Suprapubic skin (tissue), 4 donors: ENCODE data around the gene TAF7L. TPM values are rescaled to one million over a fixed set of nuclear protein-coding genes. Genes with fewer than 3 reads are reported as not detected.

Experiments
- DNase-seq, 2 donors: peaks; one replicate each; pipeline ENCODE4 v3.0.0-alpha.2; 2019; ENCODE audit warnings: low spot score in 2 of 2
- H3K27ac ChIP-seq: fragments of 200-600 bp; sonication (generic); one replicate; pipeline ENCODE4 v1.5.1; 2019
- H3K27me3 ChIP-seq: fragments of 200-600 bp; sonication (generic); one replicate; pipeline ENCODE4 v1.5.1; 2019
- H3K36me3 ChIP-seq: fragments of 200-600 bp; sonication (generic); one replicate; pipeline ENCODE4 v1.5.1; 2019
- H3K4me1 ChIP-seq: fragments of 200-600 bp; sonication (generic); one replicate; pipeline ENCODE4 v1.5.1; 2019
- H3K4me3 ChIP-seq: fragments of 200-600 bp; sonication (generic); one replicate; pipeline ENCODE4 v1.5.1; 2019; ENCODE audit warnings: mild to moderate bottlenecking
- H3K9me3 ChIP-seq: fragments of 200-600 bp; sonication (generic); one replicate; pipeline ENCODE4 v1.5.1; 2019
- EP300 ChIP-seq: sonication (generic); formaldehyde crosslinking; IDR thresholded peaks from one replicate; pipeline ENCODE4 v1.6.1; 2017; ENCODE audit warnings: antibody characterized with exemption
- POLR2A ChIP-seq, 2 donors: fragments of 450-650 bp; IDR thresholded peaks; one replicate each; pipeline ENCODE4 v1.6.1; 2017; ENCODE audit warnings: antibody characterized with exemption in 2 of 2, mild to moderate bottlenecking in 2 of 2, moderate library complexity in 2 of 2
- POLR2AphosphoS5 ChIP-seq, 3 donors: sonication (generic); formaldehyde crosslinking; IDR thresholded peaks; one replicate each; pipeline ENCODE4 v1.6.1; 2017; ENCODE audit warnings: antibody characterized with exemption in 3 of 3
- WGBS: methylation state at CpG from one replicate; pipeline ENCODE4 v1.1.5; 2018; 5-methylcytosine and 5-hydroxymethylcytosine counted together
- total RNA-seq, 4 donors: library from RNA; depleted of rRNA; stranded (reverse); fragments of >200 nt; gene quantifications; one replicate each; pipeline ENCODE4 v1.1.0, GENCODE V29; 2016
- TF ChIP-seq, protein P1 (sequence below), 2 donors: fragments of 200-600 bp in 1 of 2; fragments of 450-650 bp in 1 of 2; sonication (generic) in 1 of 2; IDR thresholded peaks; one replicate each; pipeline ENCODE4 v1.5.1; 2016 to 2019; ENCODE audit warnings: antibody characterized with exemption in 2 of 2, mild to moderate bottlenecking in 1 of 2, moderate library complexity in 1 of 2

The TAF7L gene
- total RNA-seq, 4 donors from 2014 or later: 0.34 to 1.9 (median 1.1) TPM

DNA sequence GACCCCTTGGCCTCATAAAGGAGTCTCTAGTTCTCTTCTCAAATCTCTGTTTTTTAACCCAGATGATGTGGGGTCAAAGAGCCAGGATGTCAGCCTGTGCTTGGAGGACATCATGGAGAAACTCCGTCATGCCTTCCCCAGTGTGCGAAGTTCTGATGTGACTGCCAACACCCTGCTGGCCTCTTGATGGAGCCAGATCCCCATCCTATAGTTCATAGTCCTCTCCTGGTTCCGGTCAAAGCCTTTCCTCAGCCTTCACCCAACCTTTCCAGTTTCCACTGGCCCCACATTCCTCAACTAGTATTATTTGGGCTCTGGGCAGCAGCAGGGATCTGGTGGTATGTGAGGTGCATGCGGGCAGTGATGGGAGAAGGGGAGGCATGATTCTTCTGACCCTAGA lies 30.7 kb downstream of the TAF7L start:
- Histone ChIP-seq H3K9me3 (no peaks in the 10 kb centered on the region), H3K36me3 (no peaks in the 10 kb centered on the region), H3K4me1 (no peaks in the 10 kb centered on the region), H3K27me3 (no peaks in the 10 kb centered on the region), H3K4me3 (no peak overlapping the region), H3K27ac (no peak overlapping the region)
- 86% methylated on average over 4 of the region's 4 CpGs for WGBS
- no peak for DNase-seq
- TF ChIP-seq POLR2A (IDR thresholded peaks at IDR 0.05) (no peak), EP300 (no peak), POLR2AphosphoS5 (IDR thresholded peaks at IDR 0.05) (no peak)
- TF ChIP-seq, protein P1, sequence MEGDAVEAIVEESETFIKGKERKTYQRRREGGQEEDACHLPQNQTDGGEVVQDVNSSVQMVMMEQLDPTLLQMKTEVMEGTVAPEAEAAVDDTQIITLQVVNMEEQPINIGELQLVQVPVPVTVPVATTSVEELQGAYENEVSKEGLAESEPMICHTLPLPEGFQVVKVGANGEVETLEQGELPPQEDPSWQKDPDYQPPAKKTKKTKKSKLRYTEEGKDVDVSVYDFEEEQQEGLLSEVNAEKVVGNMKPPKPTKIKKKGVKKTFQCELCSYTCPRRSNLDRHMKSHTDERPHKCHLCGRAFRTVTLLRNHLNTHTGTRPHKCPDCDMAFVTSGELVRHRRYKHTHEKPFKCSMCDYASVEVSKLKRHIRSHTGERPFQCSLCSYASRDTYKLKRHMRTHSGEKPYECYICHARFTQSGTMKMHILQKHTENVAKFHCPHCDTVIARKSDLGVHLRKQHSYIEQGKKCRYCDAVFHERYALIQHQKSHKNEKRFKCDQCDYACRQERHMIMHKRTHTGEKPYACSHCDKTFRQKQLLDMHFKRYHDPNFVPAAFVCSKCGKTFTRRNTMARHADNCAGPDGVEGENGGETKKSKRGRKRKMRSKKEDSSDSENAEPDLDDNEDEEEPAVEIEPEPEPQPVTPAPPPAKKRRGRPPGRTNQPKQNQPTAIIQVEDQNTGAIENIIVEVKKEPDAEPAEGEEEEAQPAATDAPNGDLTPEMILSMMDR (IDR thresholded peaks at IDR 0.05): no peak

DNA sequence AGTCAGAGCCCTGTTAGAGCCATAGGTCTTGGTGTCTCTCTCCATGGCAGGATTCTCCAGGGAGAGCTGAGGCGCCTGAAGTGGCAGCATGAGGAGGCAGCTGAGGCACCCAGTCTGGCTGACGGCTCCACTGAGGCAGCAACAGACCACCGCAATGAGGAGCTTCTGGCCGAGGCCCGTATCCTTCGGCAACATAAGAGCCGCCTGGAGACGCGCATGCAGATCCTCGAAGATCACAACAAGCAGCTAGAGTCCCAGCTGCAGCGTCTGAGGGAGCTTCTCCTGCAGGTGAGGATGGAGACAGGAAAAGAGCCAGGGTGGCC lies 32.9 kb downstream of the TAF7L start:
- DNase-seq: no peak
- WGBS: 87% methylated on average over 7 of the region's 11 CpGs
- H3K27ac ChIP-seq: no peak overlapping the region
- H3K36me3 ChIP-seq: no peaks in the 10 kb centered on the region
- H3K27me3 ChIP-seq: no peaks in the 10 kb centered on the region
- H3K9me3 ChIP-seq: no peaks in the 10 kb centered on the region
- TF ChIP-seq, protein P1 (IDR thresholded peaks at IDR 0.05): no peak
- no peak for TF ChIP-seq POLR2A (IDR thresholded peaks at IDR 0.05)
- H3K4me3 ChIP-seq: no peak overlapping the region
- H3K4me1 ChIP-seq: no peaks in the 10 kb centered on the region

DNA sequence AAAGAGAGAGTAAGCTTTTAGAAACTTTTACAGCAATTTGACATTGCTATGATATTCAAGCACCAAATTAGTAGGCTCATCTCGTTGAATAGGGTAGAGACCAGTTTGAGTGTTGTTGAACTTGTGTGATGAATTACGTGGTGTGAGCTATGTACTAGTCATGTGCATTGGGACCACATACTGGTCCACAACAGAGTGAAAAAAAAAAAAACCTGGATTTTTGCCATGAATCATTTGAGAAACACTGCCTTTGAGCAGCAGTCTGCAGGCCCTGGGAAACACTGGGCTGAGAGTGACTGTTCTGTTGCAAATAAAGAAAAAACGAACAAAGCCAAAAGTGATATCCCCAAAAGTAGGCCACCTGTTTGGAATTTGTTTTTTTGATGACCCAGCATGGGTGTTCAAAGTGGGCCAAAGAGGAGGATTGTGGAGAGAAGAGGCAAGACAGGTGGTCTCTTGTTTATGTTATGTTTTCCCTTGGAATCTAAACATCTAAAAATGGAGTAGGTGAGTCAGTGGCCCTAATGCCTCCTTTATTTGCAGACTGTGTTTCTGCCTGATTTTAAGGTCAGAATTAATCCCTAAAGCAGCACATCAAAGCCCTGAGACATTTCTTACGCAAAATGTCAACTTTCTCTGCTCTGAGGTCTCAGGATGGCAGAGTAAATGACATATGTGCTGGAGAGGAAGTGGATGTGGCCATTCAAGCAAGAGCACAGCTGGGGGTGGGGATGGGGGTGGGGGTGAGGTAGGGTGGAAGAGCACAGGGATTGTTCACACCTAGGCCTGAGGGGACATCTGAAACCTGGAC lies 33.5 kb downstream of the TAF7L start:
- 76% methylated on average over 4 of the region's 4 CpGs for WGBS
- DNase-seq: no peak
- no peak overlapping the region for H3K27ac ChIP-seq
- no peaks in the 10 kb centered on the region for H3K27me3 ChIP-seq
- H3K36me3 ChIP-seq: no peaks in the 10 kb centered on the region
- no peak overlapping the region for H3K4me3 ChIP-seq
- TF ChIP-seq POLR2A (IDR thresholded peaks at IDR 0.05) (no peak), POLR2AphosphoS5 (IDR thresholded peaks at IDR 0.05) (no peak), EP300 (no peak)
- TF ChIP-seq, protein P1 (IDR thresholded peaks at IDR 0.05): no peak
- H3K9me3 ChIP-seq: no peaks in the 10 kb centered on the region
- H3K4me1 ChIP-seq: no peaks in the 10 kb centered on the region

DNA sequence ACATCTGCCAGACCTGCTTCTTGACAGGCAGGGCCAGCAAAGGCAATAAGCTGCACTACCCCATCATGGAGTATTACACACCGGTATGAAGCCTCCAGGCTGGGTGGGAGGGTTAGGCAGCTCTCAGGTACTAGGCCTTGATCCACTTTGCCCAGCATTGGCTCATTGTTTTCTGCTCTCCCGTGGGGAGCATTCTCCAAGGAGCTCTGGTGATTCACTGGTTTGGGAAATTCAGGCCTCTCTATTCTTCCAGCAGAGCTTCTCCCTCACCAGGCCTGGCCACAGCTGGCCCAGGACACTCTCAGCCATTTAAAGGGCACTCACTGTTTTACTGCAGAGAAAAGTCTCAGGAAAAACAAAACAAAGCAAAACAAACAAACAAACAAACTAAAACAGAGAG lies 38.5 kb downstream of the TAF7L start:
- Histone ChIP-seq H3K27me3 (no peaks in the 10 kb centered on the region), H3K4me1 (no peaks in the 10 kb centered on the region), H3K4me3 (no peak overlapping the region), H3K27ac (no peak overlapping the region), H3K36me3 (no peaks in the 10 kb centered on the region), H3K9me3 (no peaks in the 10 kb centered on the region)
- TF ChIP-seq EP300: no peak
- TF ChIP-seq, protein P1 (IDR thresholded peaks at IDR 0.05): no peak
- TF ChIP-seq POLR2AphosphoS5 (IDR thresholded peaks at IDR 0.05): no peak
- no peak for TF ChIP-seq POLR2A (IDR thresholded peaks at IDR 0.05)
- DNase-seq: no peak
- 72% methylated on average over 2 of the region's 2 CpGs for WGBS

DNA sequence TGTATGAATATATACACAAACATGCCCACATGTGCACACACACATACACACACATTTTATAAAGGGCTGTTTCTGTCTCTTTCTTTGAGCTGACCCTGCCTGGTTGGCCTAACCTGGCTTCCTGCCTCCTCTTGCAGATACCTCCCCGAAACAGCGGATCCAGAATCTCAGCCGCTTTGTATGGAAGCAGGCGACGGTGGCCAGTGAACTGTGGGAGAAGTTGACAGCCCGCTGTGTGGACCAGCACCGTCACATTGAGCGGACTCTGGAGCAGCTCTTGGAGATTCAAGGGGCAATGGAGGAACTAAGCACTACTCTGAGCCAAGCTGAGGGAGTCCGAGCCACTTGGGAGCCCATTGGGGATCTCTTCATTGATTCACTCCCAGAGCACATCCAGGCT lies 49.6 kb downstream of the TAF7L start:
- Histone ChIP-seq H3K27ac (no peak overlapping the region), H3K4me1 (no peaks in the 10 kb centered on the region), H3K36me3 (no peaks in the 10 kb centered on the region), H3K27me3 (no peaks in the 10 kb centered on the region), H3K4me3 (no peak overlapping the region), H3K9me3 (no peaks in the 10 kb centered on the region)
- DNase-seq: no peak
- 77% methylated on average over 8 of the region's 9 CpGs for WGBS
- TF ChIP-seq EP300: no peak
- no peak for TF ChIP-seq POLR2AphosphoS5 (IDR thresholded peaks at IDR 0.05)
- TF ChIP-seq POLR2A (IDR thresholded peaks at IDR 0.05): no peak
- TF ChIP-seq, protein P1 (IDR thresholded peaks at IDR 0.05): no peak
